HEK293T (cell line): Measurements from ENCODE around the gene DUSP12.

Source experiments
- CTCF ChIA-PET: fragments of 350-600 bp; formaldehyde crosslinking; extraction: SDS; loops from one replicate; lab custom pipeline; 2021; ENCODE audit warnings: antibody characterized with exemption, inconsistent platforms; lab: Yijun Ruan, JAX
- POLR2A ChIA-PET: fragments of 350-600 bp; formaldehyde crosslinking; extraction: SDS; loops from one replicate; lab custom pipeline; 2020; ENCODE audit warnings: antibody characterized with exemption, inconsistent platforms; lab: Yijun Ruan, JAX
- DNase-seq: peaks from one replicate; pipeline ENCODE4 v3.0.0; 2012; ENCODE audit warnings: mixed read lengths; ENCODE audit errors: extremely low spot score
- ARNT ChIP-seq: fragments of 450-650 bp; IDR thresholded peaks from 2 replicates; pipeline ENCODE4 v1.6.1; 2017; ENCODE audit warnings: mild to moderate bottlenecking
- BHLHE40 ChIP-seq: fragments of 450-650 bp; IDR thresholded peaks from 2 replicates; pipeline ENCODE4 v1.6.1; 2016; ENCODE audit warnings: mild to moderate bottlenecking, moderate library complexity, borderline replicate concordance
- CTBP1 ChIP-seq: fragments of 450-650 bp; IDR thresholded peaks from 2 replicates; pipeline ENCODE4 v1.6.1; 2016; ENCODE audit warnings: borderline replicate concordance
- ELF4 ChIP-seq: fragments of 450-650 bp; IDR thresholded peaks from 2 replicates; pipeline ENCODE4 v1.6.1; 2017; ENCODE audit warnings: antibody characterized with exemption
- FOXA1 ChIP-seq: fragments of 450-650 bp; IDR thresholded peaks from 2 replicates; pipeline ENCODE4 v1.6.1; 2016; ENCODE audit warnings: mild to moderate bottlenecking
- FOXK2 ChIP-seq: fragments of 450-650 bp; IDR thresholded peaks from 2 replicates; pipeline ENCODE4 v1.6.1; 2016; ENCODE audit warnings: mild to moderate bottlenecking
- FOXM1 ChIP-seq: fragments of 450-650 bp; IDR thresholded peaks from 2 replicates; pipeline ENCODE4 v1.6.1; 2017; ENCODE audit warnings: mild to moderate bottlenecking, borderline replicate concordance
- HDGF ChIP-seq: fragments of 450-650 bp; IDR thresholded peaks from 2 replicates; pipeline ENCODE4 v1.6.1; 2017; ENCODE audit warnings: antibody characterized with exemption, borderline replicate concordance
- L3MBTL2 ChIP-seq: fragments of 450-650 bp; conservative IDR thresholded peaks from 2 replicates; pipeline ENCODE4 v1.6.1; 2016; ENCODE audit warnings: mild to moderate bottlenecking
- LEF1 ChIP-seq: fragments of 450-650 bp; IDR thresholded peaks from 2 replicates; pipeline ENCODE4 v1.6.1; 2017; ENCODE audit warnings: mild to moderate bottlenecking, borderline replicate concordance
- NFRKB ChIP-seq: fragments of 450-650 bp; IDR thresholded peaks from 2 replicates; pipeline ENCODE4 v1.6.1; 2016; ENCODE audit warnings: mild to moderate bottlenecking, moderate library complexity
- PKNOX1 ChIP-seq: fragments of 450-650 bp; IDR thresholded peaks from 2 replicates; pipeline ENCODE4 v1.6.1; 2016
- SP1 ChIP-seq: fragments of 450-650 bp; IDR thresholded peaks from 2 replicates; pipeline ENCODE4 v1.6.1; 2017
- SUZ12 ChIP-seq: fragments of 450-650 bp; IDR thresholded peaks from 2 replicates; pipeline ENCODE4 v1.6.1; 2016; ENCODE audit warnings: mild to moderate bottlenecking
- TARDBP ChIP-seq: fragments of 450-650 bp; IDR thresholded peaks from 2 replicates; pipeline ENCODE4 v1.6.1; 2016
- ZNF384 ChIP-seq: fragments of 450-650 bp; IDR thresholded peaks from 2 replicates; pipeline ENCODE4 v1.6.1; 2016

DUSP12 gene

GRCh38 chr1:161771973-161772372 lies 22.4 kb downstream of the DUSP12 start:
- ChIA-PET POLR2A (interaction anchor here (1.6 kb wide), 1 partner anchor 22 kb away, joined by 4 read pairs; the partner anchor contains the start of gene DUSP12), CTCF (interaction anchor here (1.7 kb wide), 1 partner anchor 20 kb away, joined by 6 read pairs; no protein-coding TSS in a partner anchor)
- TF ChIP-seq TARDBP (no peak), ELF4 (no peak), LEF1 (no peak), PKNOX1 (no peak), CTBP1 (no peak), NFRKB (no peak), SUZ12 (no peak), FOXA1 (no peak), ZNF384 (no peak), HDGF (no peak), FOXK2 (no peak), ARNT (no peak)

GRCh38 chr1:161772397-161772796 lies 22.8 kb downstream of the DUSP12 start:
- CTCF ChIA-PET: interaction anchor here (1.7 kb wide), 1 partner anchor 20 kb away, joined by 6 read pairs; no protein-coding TSS in a partner anchor
- TF ChIP-seq BHLHE40: no peak
- TF ChIP-seq PKNOX1: no peak
- no peak for TF ChIP-seq ELF4
- no peak for TF ChIP-seq ZNF384
- TF ChIP-seq ARNT: no peak
- POLR2A ChIA-PET: interaction anchor here (1.6 kb wide), 1 partner anchor 22 kb away, joined by 4 read pairs; the partner anchor contains the start of gene DUSP12
- DNase-seq: no peak

More at GRCh38 chr1:161771973-161772372, 22.4 kb downstream of the DUSP12 start:
- DNase-seq: no peak

GRCh38 chr1:161773791-161774190 lies 24.2 kb downstream of the DUSP12 start:
- DNase-seq: no peak
- CTCF ChIA-PET: no interaction called here
- POLR2A ChIA-PET: no interaction called here
- TF ChIP-seq SP1 (no peak), CTBP1 (no peak), ZNF384 (no peak), FOXA1 (no peak), ELF4 (no peak), SUZ12 (no peak), FOXM1 (no peak), LEF1 (no peak), NFRKB (no peak), HDGF (no peak), FOXK2 (no peak), L3MBTL2 (no peak), PKNOX1 (no peak), ARNT (no peak), TARDBP (no peak), BHLHE40 (no peak)

GRCh38 chr1:161777261-161777660 lies 27.7 kb downstream of the DUSP12 start:
- ChIA-PET CTCF (no interaction called here), POLR2A (no interaction called here)
- no peak for DNase-seq
- TF ChIP-seq PKNOX1: no peak
- TF ChIP-seq ARNT: no peak
- TF ChIP-seq LEF1: no peak
- no peak for TF ChIP-seq TARDBP
- no peak for TF ChIP-seq ELF4
- no peak for TF ChIP-seq CTBP1
- no peak for TF ChIP-seq SP1
- TF ChIP-seq ZNF384: no peak
- no peak for TF ChIP-seq FOXA1
- TF ChIP-seq HDGF: no peak
- no peak for TF ChIP-seq SUZ12

GRCh38 chr1:161778522-161778921 lies 28.9 kb downstream of the DUSP12 start:
- CTCF ChIA-PET: no interaction called here
- POLR2A ChIA-PET: no interaction called here
- TF ChIP-seq L3MBTL2 (no peak), PKNOX1 (no peak), HDGF (no peak)
- DNase-seq: no peak

GRCh38 chr1:161779393-161779792 lies 29.8 kb downstream of the DUSP12 start:
- no peak for DNase-seq
- ChIA-PET CTCF (no interaction called here), POLR2A (no interaction called here)
- TF ChIP-seq SP1: no peak
- no peak for TF ChIP-seq PKNOX1
- no peak for TF ChIP-seq ELF4
- no peak for TF ChIP-seq HDGF
- TF ChIP-seq ARNT: no peak
- no peak for TF ChIP-seq TARDBP
- no peak for TF ChIP-seq BHLHE40
- no peak for TF ChIP-seq FOXM1
- TF ChIP-seq CTBP1: no peak
- no peak for TF ChIP-seq NFRKB
- TF ChIP-seq LEF1: no peak
- TF ChIP-seq FOXA1: no peak
- TF ChIP-seq ZNF384: no peak
- TF ChIP-seq FOXK2: no peak
- TF ChIP-seq L3MBTL2: no peak
- no peak for TF ChIP-seq SUZ12
